Esophagus squamous epithelium (tissue), 4 donors: ENCODE data around the gene LRP5.

Source experiments
- CTCF ChIP-seq, 6 experiments: fragments of 450-650 bp in 4 of 6; fragments of 200-600 bp in 2 of 6; sonication (generic) in 2 of 6; IDR thresholded peaks; one replicate each; pipeline ENCODE4 v1.5.1; 2016 to 2019; ENCODE audit warnings: antibody characterized with exemption in 6 of 6, mild to moderate bottlenecking in 4 of 6, moderate library complexity in 4 of 6
- POLR2A ChIP-seq, 4 donors: fragments of 450-650 bp; IDR thresholded peaks; one replicate each; pipeline ENCODE4 v1.6.1; 2017; ENCODE audit warnings: antibody characterized with exemption in 4 of 4, mild to moderate bottlenecking in 4 of 4, moderate library complexity in 3 of 4

DNA sequence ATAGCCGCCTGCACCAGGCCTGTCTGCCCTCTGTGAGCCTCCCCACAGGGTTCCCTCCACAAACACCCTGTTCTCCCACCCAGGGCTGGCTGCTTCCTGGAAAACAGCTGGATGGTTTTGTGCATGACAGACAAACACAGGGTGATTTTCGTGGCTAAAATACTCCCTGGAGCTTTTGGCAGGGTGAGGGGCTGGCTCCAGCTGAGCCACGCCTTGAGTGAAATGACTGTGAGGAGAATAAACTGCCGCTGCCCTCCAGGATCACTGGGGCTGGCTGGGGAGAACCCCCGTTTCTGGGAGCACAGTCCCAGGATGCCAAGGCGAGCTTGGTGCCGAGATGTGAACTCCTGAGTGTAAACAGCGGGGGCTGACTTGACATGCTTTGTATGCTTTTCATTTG is 127.8 kb downstream of the LRP5 start:
- no peak for TF ChIP-seq CTCF (IDR thresholded peaks at IDR 0.05)
- no peak for TF ChIP-seq POLR2A (IDR thresholded peaks at IDR 0.05)
